ENCODE data around the gene SLC13A3.
A peak's percentile ranks its signal among the peaks of the same experiment; 100 is the strongest.

Gene SLC13A3

DNA sequence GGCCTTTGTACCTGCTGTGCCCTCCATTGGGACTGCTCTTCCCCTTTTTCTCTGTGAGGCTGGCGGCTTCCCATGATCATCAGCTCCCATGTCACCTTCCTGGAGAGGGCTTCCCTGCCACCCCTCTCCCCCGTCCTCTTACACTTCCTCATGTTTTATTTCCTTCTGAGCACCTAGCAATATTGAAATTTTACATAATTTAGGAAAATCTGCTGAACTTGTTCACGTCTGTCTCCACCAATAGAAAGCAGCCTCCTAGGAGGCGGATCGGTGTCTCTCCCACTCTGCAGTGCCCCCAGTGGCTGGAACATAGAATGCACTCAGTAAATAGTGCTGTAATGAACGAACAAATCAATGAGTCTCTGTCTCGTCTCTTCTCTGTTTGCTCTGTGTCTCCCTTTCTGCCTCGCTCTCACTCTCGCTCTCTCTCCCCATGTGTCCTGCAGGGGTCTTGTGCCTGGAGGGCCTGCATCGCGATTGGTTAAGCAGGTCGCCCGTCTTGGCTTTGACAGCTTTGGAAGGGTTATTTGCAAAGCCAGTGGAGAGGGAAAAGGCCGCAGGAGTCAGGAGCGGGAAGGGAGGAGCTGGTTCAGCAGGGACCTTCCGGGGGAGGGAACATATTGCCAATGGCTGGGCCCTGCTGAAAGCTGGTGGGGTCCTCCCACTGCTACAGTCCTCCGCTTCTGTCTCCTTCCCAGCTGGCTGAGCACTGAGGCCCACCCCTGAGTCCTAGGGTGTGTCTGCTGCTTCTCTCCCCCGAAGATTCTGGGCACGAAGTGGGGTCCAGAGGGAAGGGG lies 88.7 kb downstream of the SLC13A3 start:
- Histone ChIP-seq H3K27ac (ENCODE audit: low read depth, low read length, poor library complexity, severe bottlenecking) (no peak overlapping the region), H3K9me3 (ENCODE audit: low read length) (no peaks in the 10 kb centered on the region), H4K20me1 (ENCODE audit: insufficient read depth, low read length) (no peaks in the 10 kb centered on the region), H3K4me2 (ENCODE audit: low read length) (no peak overlapping the region), H3K27me3 (ENCODE audit: insufficient read depth, low read length) (peaks cover 6% of the 10 kb centered on the region; the same call in 1 of the 2 replicates), H3K4me3 (ENCODE audit: low read depth, low read length, poor library complexity, severe bottlenecking) (no peak overlapping the region), H3K4me1 (ENCODE audit: insufficient read depth, low read length, severe bottlenecking) (no peaks in the 10 kb centered on the region), H3K9me2 (ENCODE audit: low read depth, low read length) (no peaks in the 10 kb centered on the region), H3K9ac (ENCODE audit: low read length) (no peak overlapping the region), H3K36me3 (ENCODE audit: insufficient read depth, low read length) (no peaks in the 10 kb centered on the region), H2AFZ (ENCODE audit: low read length) (no peak overlapping the region), H3F3A (ENCODE audit: insufficient read depth, low read length) (no peaks in the 10 kb centered on the region), H3K79me2 (ENCODE audit: insufficient read depth, low read length) (no peaks in the 10 kb centered on the region)
- no peak for TF ChIP-seq EZH2 (IDR thresholded peaks at IDR 0.05; ENCODE audit: borderline replicate concordance, low read length)
- TF ChIP-seq, protein P1, sequence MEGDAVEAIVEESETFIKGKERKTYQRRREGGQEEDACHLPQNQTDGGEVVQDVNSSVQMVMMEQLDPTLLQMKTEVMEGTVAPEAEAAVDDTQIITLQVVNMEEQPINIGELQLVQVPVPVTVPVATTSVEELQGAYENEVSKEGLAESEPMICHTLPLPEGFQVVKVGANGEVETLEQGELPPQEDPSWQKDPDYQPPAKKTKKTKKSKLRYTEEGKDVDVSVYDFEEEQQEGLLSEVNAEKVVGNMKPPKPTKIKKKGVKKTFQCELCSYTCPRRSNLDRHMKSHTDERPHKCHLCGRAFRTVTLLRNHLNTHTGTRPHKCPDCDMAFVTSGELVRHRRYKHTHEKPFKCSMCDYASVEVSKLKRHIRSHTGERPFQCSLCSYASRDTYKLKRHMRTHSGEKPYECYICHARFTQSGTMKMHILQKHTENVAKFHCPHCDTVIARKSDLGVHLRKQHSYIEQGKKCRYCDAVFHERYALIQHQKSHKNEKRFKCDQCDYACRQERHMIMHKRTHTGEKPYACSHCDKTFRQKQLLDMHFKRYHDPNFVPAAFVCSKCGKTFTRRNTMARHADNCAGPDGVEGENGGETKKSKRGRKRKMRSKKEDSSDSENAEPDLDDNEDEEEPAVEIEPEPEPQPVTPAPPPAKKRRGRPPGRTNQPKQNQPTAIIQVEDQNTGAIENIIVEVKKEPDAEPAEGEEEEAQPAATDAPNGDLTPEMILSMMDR (IDR thresholded peaks at IDR 0.05; ENCODE audit: low read length) = peak; percentile 80

GRCh38 chr20:46562009-46562372 lies 89.3 kb downstream of the SLC13A3 start:
- no peak overlapping the region for H3K9ac ChIP-seq (ENCODE audit: low read length)
- H3F3A ChIP-seq (ENCODE audit: insufficient read depth, low read length) = no peaks in the 10 kb centered on the region
- no peak overlapping the region for H3K4me3 ChIP-seq (ENCODE audit: low read depth, low read length, poor library complexity, severe bottlenecking)

GRCh38 chr20:46559685-46560440 lies 91.4 kb downstream of the SLC13A3 start:
- Histone ChIP-seq H3K4me2 (ENCODE audit: low read length) (no peak overlapping the region), H3K27ac (ENCODE audit: low read depth, low read length, poor library complexity, severe bottlenecking) (no peak overlapping the region), H3K4me1 (ENCODE audit: insufficient read depth, low read length, severe bottlenecking) (no peaks in the 10 kb centered on the region), H3K9me3 (ENCODE audit: low read length) (no peaks in the 10 kb centered on the region), H3K9me2 (ENCODE audit: low read depth, low read length) (no peaks in the 10 kb centered on the region), H3K9ac (ENCODE audit: low read length) (no peak overlapping the region), H4K20me1 (ENCODE audit: insufficient read depth, low read length) (no peaks in the 10 kb centered on the region), H3K27me3 (ENCODE audit: insufficient read depth, low read length) (peaks cover 6% of the 10 kb centered on the region; the same call in 1 of the 2 replicates), H2AFZ (ENCODE audit: low read length) (no peak overlapping the region), H3F3A (ENCODE audit: insufficient read depth, low read length) (no peaks in the 10 kb centered on the region), H3K79me2 (ENCODE audit: insufficient read depth, low read length) (no peaks in the 10 kb centered on the region), H3K36me3 (ENCODE audit: insufficient read depth, low read length) (no peaks in the 10 kb centered on the region), H3K4me3 (ENCODE audit: low read depth, low read length, poor library complexity, severe bottlenecking) (no peak overlapping the region)
- TF ChIP-seq, protein P1 (IDR thresholded peaks at IDR 0.05; ENCODE audit: low read length) = no peak
- TF ChIP-seq EZH2 (IDR thresholded peaks at IDR 0.05; ENCODE audit: borderline replicate concordance, low read length) = no peak

More at GRCh38 chr20:46562009-46562372, 89.3 kb downstream of the SLC13A3 start:
- H3K36me3 ChIP-seq (ENCODE audit: insufficient read depth, low read length) = no peaks in the 10 kb centered on the region
- H3K9me2 ChIP-seq (ENCODE audit: low read depth, low read length) = no peaks in the 10 kb centered on the region
- H3K79me2 ChIP-seq (ENCODE audit: insufficient read depth, low read length) = no peaks in the 10 kb centered on the region
- H3K4me1 ChIP-seq (ENCODE audit: insufficient read depth, low read length, severe bottlenecking) = no peaks in the 10 kb centered on the region
- peaks cover 6% of the 10 kb centered on the region; the same call in 1 of the 2 replicates for H3K27me3 ChIP-seq (ENCODE audit: insufficient read depth, low read length)
- H3K27ac ChIP-seq (ENCODE audit: low read depth, low read length, poor library complexity, severe bottlenecking) = no peak overlapping the region
- no peak overlapping the region for H2AFZ ChIP-seq (ENCODE audit: low read length)
- TF ChIP-seq, protein P1 (IDR thresholded peaks at IDR 0.05; ENCODE audit: low read length) = no peak
- TF ChIP-seq EZH2 (IDR thresholded peaks at IDR 0.05; ENCODE audit: borderline replicate concordance, low read length) = no peak
- H4K20me1 ChIP-seq (ENCODE audit: insufficient read depth, low read length) = no peaks in the 10 kb centered on the region
- no peaks in the 10 kb centered on the region for H3K9me3 ChIP-seq (ENCODE audit: low read length)
- no peak overlapping the region for H3K4me2 ChIP-seq (ENCODE audit: low read length)

All from OCI-LY1 (cell line).